NT2/D1 (cell line): Measurements from ENCODE around the gene CORT.

Experiments
- SUZ12 ChIP-seq: IDR thresholded peaks from 2 replicates; pipeline ENCODE4 v1.6.1; 2011; ENCODE audit not compliant: insufficient read length, insufficient read depth; ENCODE audit errors: extremely low read depth
- YY1 ChIP-seq: IDR thresholded peaks from 2 replicates; pipeline ENCODE4 v1.6.1; 2011; ENCODE audit not compliant: insufficient read length, insufficient read depth
- ZNF274 ChIP-seq: IDR thresholded peaks from 2 replicates; pipeline ENCODE4 v1.6.1; 2011; ENCODE audit warnings: mild to moderate bottlenecking, low read depth, low read length

GRCh38 chr1:10457875-10458274, 8.0 kb downstream of the CORT start:
- TF ChIP-seq YY1 (no peak), ZNF274 (no peak), SUZ12 (no peak)
